Osteoblast (primary cell): ENCODE data around the gene ABHD8. TPM values are rescaled to one million over a fixed set of nuclear protein-coding genes. Genes with fewer than 3 reads are reported as not detected.

ENCODE experiments used
- DNase-seq: peaks from one replicate; pipeline ENCODE4 v3.0.0; 2011; ENCODE audit warnings: low spot score, mixed read lengths; ENCODE audit not compliant: insufficient read length; ENCODE audit errors: missing footprints
- H2AFZ ChIP-seq: 2 replicates; pipeline ENCODE4 v1.6.0; 2011; ENCODE audit warnings: mild to moderate bottlenecking, low read length
- H3K27ac ChIP-seq: 2 replicates; pipeline ENCODE4 v1.5.1; 2011; ENCODE audit warnings: mild to moderate bottlenecking, low read depth, low read length, moderate library complexity
- H3K27me3 ChIP-seq: 2 replicates; pipeline ENCODE4 v1.6.0; 2012; ENCODE audit warnings: mild to moderate bottlenecking, control low read depth, inconsistent platforms, low read length, moderate library complexity; ENCODE audit not compliant: insufficient read depth
- H3K36me3 ChIP-seq: 2 replicates; pipeline ENCODE4 v1.5.1; 2011; ENCODE audit warnings: mild to moderate bottlenecking, low read length, control low read depth, moderate library complexity; ENCODE audit not compliant: insufficient read depth
- H3K4me1 ChIP-seq: 2 replicates; pipeline ENCODE4 v1.5.1; 2011; ENCODE audit warnings: mild to moderate bottlenecking, low read length, control low read depth, moderate library complexity; ENCODE audit not compliant: insufficient read depth
- H3K4me2 ChIP-seq: 2 replicates; pipeline ENCODE4 v1.6.0; 2011; ENCODE audit warnings: mild to moderate bottlenecking, low read length; ENCODE audit not compliant: insufficient read depth
- H3K4me3 ChIP-seq: fragments of 200-600 bp; sonication (generic); 3 replicates; pipeline ENCODE4 v1.5.1; 2012; ENCODE audit warnings: mild to moderate bottlenecking, low read length, inconsistent platforms; ENCODE audit not compliant: insufficient read depth
- H3K79me2 ChIP-seq: 2 replicates; pipeline ENCODE4 v1.6.0; 2012; ENCODE audit warnings: mild to moderate bottlenecking, low read length, control low read depth, inconsistent platforms; ENCODE audit not compliant: insufficient read depth
- H3K9me3 ChIP-seq: 2 replicates; pipeline ENCODE4 v1.5.1; 2011; ENCODE audit warnings: low read depth, low read length, control low read depth
- H4K20me1 ChIP-seq: 2 replicates; pipeline ENCODE4 v1.6.0; 2012; ENCODE audit warnings: mild to moderate bottlenecking, low read length, control low read depth; ENCODE audit not compliant: insufficient read depth
- CTCF ChIP-seq: IDR thresholded peaks from 2 replicates; pipeline ENCODE4 v1.5.1; 2011; ENCODE audit warnings: mild to moderate bottlenecking, low read depth, low read length, moderate library complexity; ENCODE audit errors: extremely low read depth
- total RNA-seq: library from RNA; depleted of rRNA; stranded (reverse); fragments of >200 nt; gene quantifications from 2 replicates; pipeline ENCODE4 v1.2.3, GENCODE V29; 2012

ABHD8 gene
- total RNA-seq, 1 donor, result 14.8 TPM

GRCh38 chr19:17330262-17331044, 27.2 kb upstream of the ABHD8 start:
- Histone ChIP-seq H4K20me1 (no peaks in the 10 kb centered on the region), H3K36me3 (no peaks in the 10 kb centered on the region), H3K4me2 (no peak overlapping the region), H3K27me3 (no peaks in the 10 kb centered on the region), H3K4me3 (no peak overlapping the region), H3K27ac (no peak overlapping the region), H3K4me1 (peaks cover 24% of the 10 kb centered on the region), H2AFZ (no peak overlapping the region), H3K9me3 (no peaks in the 10 kb centered on the region), H3K79me2 (no peaks in the 10 kb centered on the region)
- TF ChIP-seq CTCF, result no peak
- DNase-seq, result peak; percentile 67

- Histone ChIP-seq H3K4me3 (no peak overlapping the region), H3K9me3 (no peaks in the 10 kb centered on the region), H3K27ac (no peak overlapping the region), H3K79me2 (no peaks in the 10 kb centered on the region), H4K20me1 (no peaks in the 10 kb centered on the region), H3K36me3 (no peaks in the 10 kb centered on the region), H2AFZ (no peak overlapping the region), H3K27me3 (no peaks in the 10 kb centered on the region), H3K4me2 (no peak overlapping the region), H3K4me1 (peaks cover 18% of the 10 kb centered on the region)
- DNase-seq, result peak; percentile 89
- no peak for TF ChIP-seq CTCF
These were observed 26.4 kb upstream of the ABHD8 start for GRCh38 chr19:17329366-17330261.

GRCh38 chr19:17328517-17329365, 25.5 kb upstream of the ABHD8 start:
- Histone ChIP-seq H2AFZ (no peak overlapping the region), H3K4me2 (no peak overlapping the region), H3K27ac (no peak overlapping the region), H3K79me2 (no peaks in the 10 kb centered on the region), H3K36me3 (no peaks in the 10 kb centered on the region), H3K9me3 (no peaks in the 10 kb centered on the region), H3K4me1 (peaks cover 11% of the 10 kb centered on the region), H3K4me3 (no peak overlapping the region), H4K20me1 (no peaks in the 10 kb centered on the region), H3K27me3 (no peaks in the 10 kb centered on the region)
- DNase-seq, result peak; percentile 76
- TF ChIP-seq CTCF, result no peak
